Measurements from ENCODE around the gene RFX3.

The RFX3 gene

GRCh38 chr9:3224931-3225330 lies 300.9 kb downstream of the RFX3 start:
- no peak overlapping the region for H3K4me3 ChIP-seq (ENCODE audit: low read depth, low read length)
- no peaks in the 10 kb centered on the region for H3K36me3 ChIP-seq (ENCODE audit: control insufficient read depth in 2 of 2, insufficient read depth in 1 of 2, low read length in 2 of 2)
- ChIA-PET POLR2A (interaction anchor here (0.8 kb wide), 1 partner anchor 301 kb away, joined by 3 read pairs; the partner anchor contains the start of gene RFX3), CTCF (interaction anchor here (0.7 to 1.9 kb wide), 5 partner anchors 14 to 366 kb away, joined by 3 to 7 read pairs (median 4); no protein-coding TSS in a partner anchor)
- no peak overlapping the region for H3K27ac ChIP-seq (ENCODE audit: extremely low read depth, low read depth, low read length)
- no peaks in the 10 kb centered on the region for H3K9me3 ChIP-seq (ENCODE audit: control insufficient read depth, insufficient read depth, low read depth, low read length)
- no peak for TF ChIP-seq ZNF596 (tag by site-specific recombination; IDR thresholded peaks at IDR 0.05)
- TF ChIP-seq ZNF510 (tag by site-specific recombination; IDR thresholded peaks at IDR 0.05; ENCODE audit: insufficient replicate concordance), result no peak
- H3K4me1 ChIP-seq (ENCODE audit: control insufficient read depth, insufficient read depth, low read length), result no peaks in the 10 kb centered on the region

- no peak overlapping the region for H3K27ac ChIP-seq (ENCODE audit: extremely low read depth, low read depth, low read length)
- TF ChIP-seq ZNF639 (tag by site-specific recombination; IDR thresholded peaks at IDR 0.05) (no peak), KLF10 (tag by site-specific recombination; IDR thresholded peaks at IDR 0.05) (no peak), ZNF140 (tag by site-specific recombination; IDR thresholded peaks at IDR 0.05) (no peak), ZFP3 (tag by site-specific recombination; IDR thresholded peaks at IDR 0.05; ENCODE audit: low read depth) (no peak), ZBTB21 (tag by site-specific recombination; IDR thresholded peaks at IDR 0.05) (no peak), ZNF677 (tag by site-specific recombination; IDR thresholded peaks at IDR 0.05) (no peak), ZNF514 (tag by site-specific recombination; IDR thresholded peaks at IDR 0.05) (no peak), ZBTB7A (tag by site-specific recombination; IDR thresholded peaks at IDR 0.05; ENCODE audit: low read depth) (no peak), ZNF555 (tag by site-specific recombination; conservative IDR thresholded peaks at IDR 0.05) (no peak), ZSCAN30 (tag by site-specific recombination; IDR thresholded peaks at IDR 0.05) (no peak), ZNF596 (tag by site-specific recombination; IDR thresholded peaks at IDR 0.05) (no peak), ZNF623 (tag by site-specific recombination; IDR thresholded peaks at IDR 0.05) (no peak), ZNF423 (tag by site-specific recombination; IDR thresholded peaks at IDR 0.05) (no peak)
- TF ChIP-seq, protein P1, sequence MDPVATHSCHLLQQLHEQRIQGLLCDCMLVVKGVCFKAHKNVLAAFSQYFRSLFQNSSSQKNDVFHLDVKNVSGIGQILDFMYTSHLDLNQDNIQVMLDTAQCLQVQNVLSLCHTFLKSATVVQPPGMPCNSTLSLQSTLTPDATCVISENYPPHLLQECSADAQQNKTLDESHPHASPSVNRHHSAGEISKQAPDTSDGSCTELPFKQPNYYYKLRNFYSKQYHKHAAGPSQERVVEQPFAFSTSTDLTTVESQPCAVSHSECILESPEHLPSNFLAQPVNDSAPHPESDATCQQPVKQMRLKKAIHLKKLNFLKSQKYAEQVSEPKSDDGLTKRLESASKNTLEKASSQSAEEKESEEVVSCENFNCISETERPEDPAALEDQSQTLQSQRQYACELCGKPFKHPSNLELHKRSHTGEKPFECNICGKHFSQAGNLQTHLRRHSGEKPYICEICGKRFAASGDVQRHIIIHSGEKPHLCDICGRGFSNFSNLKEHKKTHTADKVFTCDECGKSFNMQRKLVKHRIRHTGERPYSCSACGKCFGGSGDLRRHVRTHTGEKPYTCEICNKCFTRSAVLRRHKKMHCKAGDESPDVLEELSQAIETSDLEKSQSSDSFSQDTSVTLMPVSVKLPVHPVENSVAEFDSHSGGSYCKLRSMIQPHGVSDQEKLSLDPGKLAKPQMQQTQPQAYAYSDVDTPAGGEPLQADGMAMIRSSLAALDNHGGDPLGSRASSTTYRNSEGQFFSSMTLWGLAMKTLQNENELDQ (tag by site-specific recombination; IDR thresholded peaks at IDR 0.05; ENCODE audit: low read depth), result no peak
- ChIA-PET CTCF (interaction anchor here (0.6 to 1.6 kb wide), 2 partner anchors 34 to 185 kb away, joined by 3 read pairs; no protein-coding TSS in a partner anchor), POLR2A (interaction anchor here (0.6 kb wide), 1 partner anchor 490 kb away, joined by 3 read pairs; no protein-coding TSS in a partner anchor)
- H3K4me1 ChIP-seq (ENCODE audit: control insufficient read depth, insufficient read depth, low read length), result no peaks in the 10 kb centered on the region
- H3K9me3 ChIP-seq (ENCODE audit: control insufficient read depth, insufficient read depth, low read depth, low read length), result no peaks in the 10 kb centered on the region
- H3K36me3 ChIP-seq (ENCODE audit: control insufficient read depth in 2 of 2, insufficient read depth in 1 of 2, low read length in 2 of 2), result no peaks in the 10 kb centered on the region
- no peak overlapping the region for H3K4me3 ChIP-seq (ENCODE audit: low read depth, low read length)
Measured at GRCh38 chr9:3215658-3216057, 310.1 kb downstream of the RFX3 start.

DNA sequence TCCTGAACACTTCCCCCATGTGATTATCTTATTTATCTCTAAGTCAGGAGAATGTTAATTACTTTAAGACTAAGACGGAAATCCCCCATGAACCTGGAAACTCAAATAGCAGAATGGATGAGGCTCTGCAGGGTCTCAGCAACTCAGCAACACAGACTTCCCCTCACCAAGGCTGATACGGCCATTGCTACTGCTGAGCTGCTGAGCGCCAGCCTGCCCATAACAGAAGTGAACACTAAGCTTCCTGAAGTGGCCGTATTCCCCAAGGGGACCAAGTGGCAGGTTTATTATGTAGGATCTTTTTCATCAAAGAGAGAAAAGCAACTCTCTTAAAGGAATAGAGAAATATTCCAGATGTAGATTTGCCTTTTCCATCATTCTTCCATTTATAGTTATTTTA lies 311.1 kb downstream of the RFX3 start:
- Histone ChIP-seq H3K4me1 (ENCODE audit: control insufficient read depth, insufficient read depth, low read length) (no peaks in the 10 kb centered on the region), H3K4me3 (ENCODE audit: low read depth, low read length) (no peak overlapping the region), H3K9me3 (ENCODE audit: control insufficient read depth, insufficient read depth, low read depth, low read length) (no peaks in the 10 kb centered on the region), H3K27ac (ENCODE audit: extremely low read depth, low read depth, low read length) (no peak overlapping the region), H3K36me3 (ENCODE audit: control insufficient read depth in 2 of 2, insufficient read depth in 1 of 2, low read length in 2 of 2) (no peaks in the 10 kb centered on the region)
- ChIA-PET CTCF (interaction anchor here (0.7 kb wide), 2 partner anchors 20 to 709 kb away, joined by 3 read pairs; no protein-coding TSS in a partner anchor), POLR2A (no interaction called here)
- TF ChIP-seq SCRT2 (tag by site-specific recombination; IDR thresholded peaks at IDR 0.05), result no peak
- TF ChIP-seq, protein P2, sequence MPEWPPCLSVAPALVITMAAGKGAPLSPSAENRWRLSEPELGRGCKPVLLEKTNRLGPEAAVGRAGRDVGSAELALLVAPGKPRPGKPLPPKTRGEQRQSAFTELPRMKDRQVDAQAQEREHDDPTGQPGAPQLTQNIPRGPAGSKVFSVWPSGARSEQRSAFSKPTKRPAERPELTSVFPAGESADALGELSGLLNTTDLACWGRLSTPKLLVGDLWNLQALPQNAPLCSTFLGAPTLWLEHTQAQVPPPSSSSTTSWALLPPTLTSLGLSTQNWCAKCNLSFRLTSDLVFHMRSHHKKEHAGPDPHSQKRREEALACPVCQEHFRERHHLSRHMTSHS (tag by site-specific recombination; IDR thresholded peaks at IDR 0.05), result no peak
- no peak for TF ChIP-seq PRDM1 (tag by site-specific recombination; IDR thresholded peaks at IDR 0.05)
- no peak for TF ChIP-seq ZNF221 (tag by site-specific recombination; IDR thresholded peaks at IDR 0.05; ENCODE audit: borderline replicate concordance)
- no peak for TF ChIP-seq BCL11B (tag by site-specific recombination; IDR thresholded peaks at IDR 0.05; ENCODE audit: low read depth)
- no peak for TF ChIP-seq ZNF394 (tag by site-specific recombination; IDR thresholded peaks at IDR 0.05; ENCODE audit: borderline replicate concordance)
- no peak for TF ChIP-seq ZNF354C (tag by site-specific recombination; IDR thresholded peaks at IDR 0.05; ENCODE audit: borderline replicate concordance, low read depth)
- no peak for TF ChIP-seq ZNF777 (tag by site-specific recombination; IDR thresholded peaks at IDR 0.05; ENCODE audit: borderline replicate concordance)
- no peak for TF ChIP-seq ZIC2 (tag by site-specific recombination; IDR thresholded peaks at IDR 0.05)
- TF ChIP-seq, protein P3, sequence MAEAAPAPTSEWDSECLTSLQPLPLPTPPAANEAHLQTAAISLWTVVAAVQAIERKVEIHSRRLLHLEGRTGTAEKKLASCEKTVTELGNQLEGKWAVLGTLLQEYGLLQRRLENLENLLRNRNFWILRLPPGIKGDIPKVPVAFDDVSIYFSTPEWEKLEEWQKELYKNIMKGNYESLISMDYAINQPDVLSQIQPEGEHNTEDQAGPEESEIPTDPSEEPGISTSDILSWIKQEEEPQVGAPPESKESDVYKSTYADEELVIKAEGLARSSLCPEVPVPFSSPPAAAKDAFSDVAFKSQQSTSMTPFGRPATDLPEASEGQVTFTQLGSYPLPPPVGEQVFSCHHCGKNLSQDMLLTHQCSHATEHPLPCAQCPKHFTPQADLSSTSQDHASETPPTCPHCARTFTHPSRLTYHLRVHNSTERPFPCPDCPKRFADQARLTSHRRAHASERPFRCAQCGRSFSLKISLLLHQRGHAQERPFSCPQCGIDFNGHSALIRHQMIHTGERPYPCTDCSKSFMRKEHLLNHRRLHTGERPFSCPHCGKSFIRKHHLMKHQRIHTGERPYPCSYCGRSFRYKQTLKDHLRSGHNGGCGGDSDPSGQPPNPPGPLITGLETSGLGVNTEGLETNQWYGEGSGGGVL (tag by site-specific recombination; IDR thresholded peaks at IDR 0.05), result no peak
- TF ChIP-seq ZNF341 (tag by site-specific recombination; IDR thresholded peaks at IDR 0.05; ENCODE audit: low read depth), result no peak
